GM12875 (cell line): ENCODE results near the gene RRP1B.

Source experiments
- H3K4me3 ChIP-seq: one replicate; pipeline ENCODE4 v1.5.1; 2011; ENCODE audit warnings: low read depth, low read length, control low read depth
- CTCF ChIP-seq: IDR thresholded peaks from 2 replicates; pipeline ENCODE4 v1.5.1; 2011; ENCODE audit warnings: low read depth, mild to moderate bottlenecking, control low read depth, inconsistent platforms, low read length, moderate library complexity, borderline replicate concordance; ENCODE audit not compliant: insufficient read depth

Gene RRP1B

GRCh38 chr21:43619856-43620255 lies 39.5 kb upstream of the RRP1B start:
- no peak overlapping the region for H3K4me3 ChIP-seq
- TF ChIP-seq CTCF, result no peak

- H3K4me3 ChIP-seq, result no peak overlapping the region
- no peak for TF ChIP-seq CTCF
These were observed 36.6 kb upstream of the RRP1B start for GRCh38 chr21:43622796-43623195.

GRCh38 chr21:43623588-43623987 lies 35.8 kb upstream of the RRP1B start:
- no peak for TF ChIP-seq CTCF
- H3K4me3 ChIP-seq, result no peak overlapping the region

- no peak for TF ChIP-seq CTCF
- H3K4me3 ChIP-seq, result no peak overlapping the region
These were observed 35.0 kb upstream of the RRP1B start for GRCh38 chr21:43624339-43624738.

GRCh38 chr21:43626390-43626789 lies 33.0 kb upstream of the RRP1B start:
- no peak for TF ChIP-seq CTCF
- no peak overlapping the region for H3K4me3 ChIP-seq

- H3K4me3 ChIP-seq, result no peak overlapping the region
- TF ChIP-seq CTCF, result no peak
These were observed 31.8 kb upstream of the RRP1B start for GRCh38 chr21:43627527-43627926.

- no peak overlapping the region for H3K4me3 ChIP-seq
- no peak for TF ChIP-seq CTCF
These were observed 27.8 kb upstream of the RRP1B start for GRCh38 chr21:43631411-43632107.
